ENCODE results near the gene FAM171A1.

DNA sequence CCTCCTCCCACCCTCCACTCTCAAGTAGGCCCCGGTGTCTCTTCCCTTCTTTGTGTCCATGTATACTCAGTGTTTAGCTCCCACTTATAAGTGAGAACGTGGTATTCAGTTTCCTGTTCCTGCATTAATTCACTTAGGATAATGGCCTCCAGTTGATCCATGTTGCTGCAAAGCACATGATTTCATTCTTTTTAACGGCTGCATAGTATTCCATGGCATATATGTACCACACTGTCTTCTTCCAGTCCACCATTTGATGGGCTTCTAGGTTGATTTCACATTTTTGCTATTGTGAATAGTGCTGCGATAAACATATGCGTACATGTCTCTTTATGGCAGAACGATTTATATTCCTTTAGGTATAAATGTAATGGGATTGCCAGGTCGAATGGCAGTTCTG lies 51.0 kb downstream of the FAM171A1 start:
- no peak for TF ChIP-seq EZH2 (IDR thresholded peaks at IDR 0.05)
- TF ChIP-seq, protein P1, sequence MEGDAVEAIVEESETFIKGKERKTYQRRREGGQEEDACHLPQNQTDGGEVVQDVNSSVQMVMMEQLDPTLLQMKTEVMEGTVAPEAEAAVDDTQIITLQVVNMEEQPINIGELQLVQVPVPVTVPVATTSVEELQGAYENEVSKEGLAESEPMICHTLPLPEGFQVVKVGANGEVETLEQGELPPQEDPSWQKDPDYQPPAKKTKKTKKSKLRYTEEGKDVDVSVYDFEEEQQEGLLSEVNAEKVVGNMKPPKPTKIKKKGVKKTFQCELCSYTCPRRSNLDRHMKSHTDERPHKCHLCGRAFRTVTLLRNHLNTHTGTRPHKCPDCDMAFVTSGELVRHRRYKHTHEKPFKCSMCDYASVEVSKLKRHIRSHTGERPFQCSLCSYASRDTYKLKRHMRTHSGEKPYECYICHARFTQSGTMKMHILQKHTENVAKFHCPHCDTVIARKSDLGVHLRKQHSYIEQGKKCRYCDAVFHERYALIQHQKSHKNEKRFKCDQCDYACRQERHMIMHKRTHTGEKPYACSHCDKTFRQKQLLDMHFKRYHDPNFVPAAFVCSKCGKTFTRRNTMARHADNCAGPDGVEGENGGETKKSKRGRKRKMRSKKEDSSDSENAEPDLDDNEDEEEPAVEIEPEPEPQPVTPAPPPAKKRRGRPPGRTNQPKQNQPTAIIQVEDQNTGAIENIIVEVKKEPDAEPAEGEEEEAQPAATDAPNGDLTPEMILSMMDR (IDR thresholded peaks at IDR 0.05) = no peak
